ENCODE measurements around the gene RC3H2.
A peak's percentile ranks its signal among the peaks of the same experiment; 100 is the strongest.

The RC3H2 gene

DNA sequence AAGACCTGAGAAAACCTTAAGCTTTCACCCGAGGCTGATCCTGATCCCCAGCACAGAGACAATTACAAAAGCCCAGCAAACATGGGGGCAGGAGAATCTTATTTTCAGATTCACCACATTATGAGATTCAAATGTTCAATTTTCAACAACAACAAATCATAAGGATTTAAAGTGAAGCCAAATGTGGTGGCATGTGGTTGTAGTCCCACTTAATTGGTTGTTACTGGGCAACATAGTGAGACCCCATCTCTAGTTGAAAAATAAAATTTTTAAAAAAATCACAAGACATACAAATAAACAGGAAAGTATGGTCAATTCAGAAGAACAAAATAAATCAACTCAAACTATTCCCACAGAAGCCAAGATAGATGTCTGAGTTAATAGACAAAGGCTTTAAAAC, 31.7 kb upstream of the RC3H2 start:
- no peak overlapping the region for H3K4me3 ChIP-seq (ENCODE audit: low read depth, low read length)
- TF ChIP-seq, protein P1, sequence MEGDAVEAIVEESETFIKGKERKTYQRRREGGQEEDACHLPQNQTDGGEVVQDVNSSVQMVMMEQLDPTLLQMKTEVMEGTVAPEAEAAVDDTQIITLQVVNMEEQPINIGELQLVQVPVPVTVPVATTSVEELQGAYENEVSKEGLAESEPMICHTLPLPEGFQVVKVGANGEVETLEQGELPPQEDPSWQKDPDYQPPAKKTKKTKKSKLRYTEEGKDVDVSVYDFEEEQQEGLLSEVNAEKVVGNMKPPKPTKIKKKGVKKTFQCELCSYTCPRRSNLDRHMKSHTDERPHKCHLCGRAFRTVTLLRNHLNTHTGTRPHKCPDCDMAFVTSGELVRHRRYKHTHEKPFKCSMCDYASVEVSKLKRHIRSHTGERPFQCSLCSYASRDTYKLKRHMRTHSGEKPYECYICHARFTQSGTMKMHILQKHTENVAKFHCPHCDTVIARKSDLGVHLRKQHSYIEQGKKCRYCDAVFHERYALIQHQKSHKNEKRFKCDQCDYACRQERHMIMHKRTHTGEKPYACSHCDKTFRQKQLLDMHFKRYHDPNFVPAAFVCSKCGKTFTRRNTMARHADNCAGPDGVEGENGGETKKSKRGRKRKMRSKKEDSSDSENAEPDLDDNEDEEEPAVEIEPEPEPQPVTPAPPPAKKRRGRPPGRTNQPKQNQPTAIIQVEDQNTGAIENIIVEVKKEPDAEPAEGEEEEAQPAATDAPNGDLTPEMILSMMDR (IDR thresholded peaks at IDR 0.05; ENCODE audit: control insufficient read depth, extremely low read depth, insufficient read depth) = no peak
- DNase-seq (ENCODE audit: low read depth) = no peak

- TF ChIP-seq, protein P1 (IDR thresholded peaks at IDR 0.05; ENCODE audit: control insufficient read depth, extremely low read depth, insufficient read depth) = no peak
- DNase-seq (ENCODE audit: low read depth) = no peak
- H3K4me3 ChIP-seq (ENCODE audit: low read depth, low read length) = no peak overlapping the region
Observed at GRCh38 chr9:122936464-122936863, 31.3 kb upstream of the RC3H2 start.

DNA sequence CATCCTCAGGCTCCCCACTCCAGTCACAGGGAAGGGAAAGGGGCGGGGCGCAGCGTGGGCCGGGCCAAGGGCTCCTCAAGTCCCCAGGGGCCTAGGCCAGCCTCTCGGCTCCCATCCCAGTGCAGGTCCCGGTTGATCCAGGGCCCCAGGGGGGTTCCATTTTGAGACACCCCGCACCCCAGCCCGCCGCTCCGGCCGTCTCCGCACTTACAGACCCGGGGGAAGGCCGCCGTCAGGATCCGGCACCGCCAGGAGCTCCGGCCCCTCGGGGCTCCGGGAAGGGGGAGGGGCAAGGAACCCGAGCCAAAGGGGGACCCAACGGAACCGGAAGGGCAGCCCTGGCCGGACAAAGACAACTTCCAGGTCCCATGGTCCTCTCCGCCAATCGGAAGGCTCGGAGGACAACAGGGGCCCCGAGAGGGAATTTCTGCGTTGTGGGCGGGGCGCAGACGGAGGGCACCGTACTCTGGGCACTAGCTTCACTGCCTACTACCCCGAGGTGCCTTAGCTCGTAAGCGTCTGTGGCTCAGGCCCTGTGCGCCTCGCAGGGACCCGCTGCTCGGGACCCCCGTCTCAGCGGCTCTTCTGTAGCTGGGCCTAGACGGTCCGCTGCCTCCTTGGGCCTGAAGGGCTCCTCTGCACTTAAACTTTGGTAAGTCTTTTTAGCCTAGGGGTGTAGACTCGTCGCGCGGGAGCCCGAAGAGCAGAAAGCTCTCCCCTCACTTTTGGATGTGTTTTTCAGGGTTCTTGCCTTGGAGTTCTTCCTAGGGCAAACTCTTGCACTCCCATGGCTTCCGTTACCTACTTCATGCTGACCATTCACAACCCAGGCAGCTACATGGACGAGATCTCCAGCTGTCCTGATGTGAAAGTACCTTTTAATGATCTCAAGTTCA, 26.3 kb upstream of the RC3H2 start, which contains the start of gene ZBTB26:
TSS of gene ZBTB26 (minus strand) at position 287 of the 896 bp plus-strand sequence. CDS start 11,578 bp downstream, outside the sequence.
- H3K4me3 ChIP-seq (ENCODE audit: low read depth, low read length) = peak within 1 kb of the TSS; percentile 76
- TF ChIP-seq, protein P1 (IDR thresholded peaks at IDR 0.05; ENCODE audit: control insufficient read depth, extremely low read depth, insufficient read depth) = no peak

GRCh38 chr9:122930541-122931225, 25.5 kb upstream of the RC3H2 start:
- DNase-seq (ENCODE audit: low read depth) = no peak
- H3K4me3 ChIP-seq (ENCODE audit: low read depth, low read length) = peak overlapping the region; percentile 76

More for the DNA sequence above, 26.3 kb upstream of the RC3H2 start, which contains the start of gene ZBTB26:
- peak; percentile 80 for DNase-seq (ENCODE audit: low read depth)

GRCh38 chr9:122929796-122930354, 24.7 kb upstream of the RC3H2 start:
- no peak for DNase-seq (ENCODE audit: low read depth)

More at GRCh38 chr9:122930541-122931225, 25.5 kb upstream of the RC3H2 start:
- TF ChIP-seq, protein P1 (IDR thresholded peaks at IDR 0.05; ENCODE audit: control insufficient read depth, extremely low read depth, insufficient read depth) = no peak

GRCh38 chr9:122923947-122924346, 18.8 kb upstream of the RC3H2 start:
- TF ChIP-seq, protein P1 (IDR thresholded peaks at IDR 0.05; ENCODE audit: control insufficient read depth, extremely low read depth, insufficient read depth) = no peak
- DNase-seq (ENCODE audit: low read depth) = no peak
- H3K4me3 ChIP-seq (ENCODE audit: low read depth, low read length) = no peak overlapping the region

More at GRCh38 chr9:122929796-122930354, 24.7 kb upstream of the RC3H2 start:
- H3K4me3 ChIP-seq (ENCODE audit: low read depth, low read length) = peak overlapping the region; percentile 76
- TF ChIP-seq, protein P1 (IDR thresholded peaks at IDR 0.05; ENCODE audit: control insufficient read depth, extremely low read depth, insufficient read depth) = no peak

Measured in LNCaP clone FGC (cell line).